Neural progenitor cell (in vitro differentiated cells): ENCODE measurements around the gene PREX1. TPM values are rescaled to one million over a fixed set of nuclear protein-coding genes. Genes with fewer than 3 reads are reported as not detected.

Experiments used
- DNase-seq: peaks from one replicate; pipeline ENCODE4 v3.0.0-alpha.2; 2016; ENCODE audit warnings: low spot score
- H2AFZ ChIP-seq: fragments of 200-600 bp; sonication (generic); replicated peaks from 2 replicates; pipeline ENCODE4 v1.6.1; 2016; ENCODE audit warnings: antibody characterized with exemption
- H3F3A ChIP-seq: fragments of 200-600 bp; sonication (generic); 2 replicates; pipeline ENCODE4 v1.6.1; 2016; ENCODE audit warnings: antibody characterized with exemption, low read depth
- H3K27ac ChIP-seq: fragments of 200-600 bp; sonication (generic); 2 replicates; pipeline ENCODE4 v1.5.1; 2016; ENCODE audit warnings: mild to moderate bottlenecking
- H3K27me3 ChIP-seq: fragments of 200-600 bp; sonication (generic); 2 replicates; pipeline ENCODE4 v1.6.1; 2016; ENCODE audit warnings: mild to moderate bottlenecking, moderate library complexity
- H3K36me3 ChIP-seq: fragments of 200-600 bp; sonication (generic); 2 replicates; pipeline ENCODE4 v1.5.1; 2016
- H3K4me1 ChIP-seq: fragments of 200-600 bp; sonication (generic); 2 replicates; pipeline ENCODE4 v1.6.1; 2016; ENCODE audit warnings: mixed run types
- H3K4me2 ChIP-seq: fragments of 200-600 bp; sonication (generic); 2 replicates; pipeline ENCODE4 v1.6.1; 2016
- H3K4me3 ChIP-seq: fragments of 200-600 bp; sonication (generic); 2 replicates; pipeline ENCODE4 v1.5.1; 2016
- H3K79me2 ChIP-seq: fragments of 200-600 bp; sonication (generic); 2 replicates; pipeline ENCODE4 v1.6.1; 2016; ENCODE audit warnings: low read depth
- H3K9ac ChIP-seq: fragments of 200-600 bp; sonication (generic); 2 replicates; pipeline ENCODE4 v1.6.1; 2016
- H3K9me3 ChIP-seq: fragments of 200-600 bp; sonication (generic); 2 replicates; pipeline ENCODE4 v1.5.1; 2016; ENCODE audit warnings: low read depth
- H4K20me1 ChIP-seq: fragments of 200-600 bp; sonication (generic); 2 replicates; pipeline ENCODE4 v1.6.1; 2016; ENCODE audit warnings: low read depth
- H3K27ac Mint-ChIP-seq: 3 replicates; pipeline ENCODE4 v1.8.0; 2021; ENCODE audit warnings: mixed read lengths
- H3K27me3 Mint-ChIP-seq: 2 replicates; pipeline ENCODE4 v1.8.0; 2022; ENCODE audit warnings: low read depth, mild to moderate bottlenecking, inconsistent platforms, moderate library complexity, mixed read lengths; ENCODE audit not compliant: insufficient read depth
- H3K36me3 Mint-ChIP-seq: 3 replicates; pipeline ENCODE4 v1.8.0; 2021; ENCODE audit warnings: mixed read lengths
- H3K4me1 Mint-ChIP-seq: 3 replicates; pipeline ENCODE4 v1.8.0; 2021; ENCODE audit warnings: mixed read lengths
- H3K4me3 Mint-ChIP-seq: 3 replicates; pipeline ENCODE4 v1.8.0; 2021; ENCODE audit warnings: mild to moderate bottlenecking, moderate library complexity, mixed read lengths
- H3K9me3 Mint-ChIP-seq: 3 replicates; pipeline ENCODE4 v1.8.0; 2020; ENCODE audit warnings: mixed read lengths
- EZH2 ChIP-seq: fragments of 200-600 bp; sonication (generic); IDR thresholded peaks from 2 replicates; pipeline ENCODE4 v1.6.1; 2017; ENCODE audit warnings: antibody characterized with exemption, mild to moderate bottlenecking, moderate library complexity
- EZH2phosphoT487 ChIP-seq: fragments of 200-600 bp; sonication (generic); IDR thresholded peaks from 2 replicates; pipeline ENCODE4 v1.6.1; 2017; ENCODE audit warnings: antibody characterized with exemption
- total RNA-seq: library from RNA; depleted of rRNA; stranded (reverse); fragments of >200 nt; gene quantifications from 2 replicates; pipeline ENCODE4 v1.2.3, GENCODE V29; 2015; ENCODE audit warnings: low replicate concordance
- TF ChIP-seq, protein P1 (sequence below): fragments of 200-600 bp; sonication (generic); IDR thresholded peaks from 2 replicates; pipeline ENCODE4 v1.5.1; 2017; ENCODE audit warnings: antibody characterized with exemption, mild to moderate bottlenecking

The PREX1 gene
- total RNA-seq, 1 donor from 2014 or later: 4.5 TPM

DNA sequence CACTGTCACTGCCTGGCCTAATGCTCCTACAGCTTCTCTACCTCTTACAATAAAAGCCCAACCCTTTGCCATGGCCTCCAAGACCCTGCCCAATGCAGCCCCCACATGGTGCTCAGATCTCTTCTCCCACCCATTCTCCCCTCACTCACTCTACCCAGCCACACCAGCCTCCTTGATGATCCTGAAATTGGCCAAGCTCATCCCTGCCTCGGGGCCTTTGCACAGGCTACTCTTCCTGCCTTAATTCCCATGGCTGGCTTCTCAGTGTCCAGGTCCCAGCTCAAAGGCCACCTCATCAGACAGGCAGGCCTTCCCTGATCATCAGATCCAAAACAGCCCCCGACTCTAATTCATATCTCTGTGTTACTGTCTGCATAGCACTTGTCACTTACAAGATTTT, 25.6 kb downstream of the PREX1 start:
- H4K20me1 ChIP-seq: peaks cover 19% of the 10 kb centered on the region
- no peaks in the 10 kb centered on the region for H3K9me3 ChIP-seq
- no peak for DNase-seq
- H3K27ac ChIP-seq: no peak overlapping the region
- no peak overlapping the region for H3K4me3 ChIP-seq
- no peak overlapping the region for H3K4me3 Mint-ChIP-seq
- H3K27me3 Mint-ChIP-seq: peaks cover 13% of the 10 kb centered on the region
- peaks cover 8% of the 10 kb centered on the region for H3F3A ChIP-seq
- H3K4me1 Mint-ChIP-seq: peaks cover 50% of the 10 kb centered on the region
- TF ChIP-seq, protein P1, sequence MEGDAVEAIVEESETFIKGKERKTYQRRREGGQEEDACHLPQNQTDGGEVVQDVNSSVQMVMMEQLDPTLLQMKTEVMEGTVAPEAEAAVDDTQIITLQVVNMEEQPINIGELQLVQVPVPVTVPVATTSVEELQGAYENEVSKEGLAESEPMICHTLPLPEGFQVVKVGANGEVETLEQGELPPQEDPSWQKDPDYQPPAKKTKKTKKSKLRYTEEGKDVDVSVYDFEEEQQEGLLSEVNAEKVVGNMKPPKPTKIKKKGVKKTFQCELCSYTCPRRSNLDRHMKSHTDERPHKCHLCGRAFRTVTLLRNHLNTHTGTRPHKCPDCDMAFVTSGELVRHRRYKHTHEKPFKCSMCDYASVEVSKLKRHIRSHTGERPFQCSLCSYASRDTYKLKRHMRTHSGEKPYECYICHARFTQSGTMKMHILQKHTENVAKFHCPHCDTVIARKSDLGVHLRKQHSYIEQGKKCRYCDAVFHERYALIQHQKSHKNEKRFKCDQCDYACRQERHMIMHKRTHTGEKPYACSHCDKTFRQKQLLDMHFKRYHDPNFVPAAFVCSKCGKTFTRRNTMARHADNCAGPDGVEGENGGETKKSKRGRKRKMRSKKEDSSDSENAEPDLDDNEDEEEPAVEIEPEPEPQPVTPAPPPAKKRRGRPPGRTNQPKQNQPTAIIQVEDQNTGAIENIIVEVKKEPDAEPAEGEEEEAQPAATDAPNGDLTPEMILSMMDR: no peak
- peaks cover 28% of the 10 kb centered on the region for H3K36me3 Mint-ChIP-seq
- H3K36me3 ChIP-seq: no peaks in the 10 kb centered on the region
- no peak overlapping the region for H3K9ac ChIP-seq
- H3K4me2 ChIP-seq: no peak overlapping the region
- H3K4me1 ChIP-seq: peaks cover 9% of the 10 kb centered on the region
- H2AFZ ChIP-seq: no peak overlapping the region
- H3K27me3 ChIP-seq: peaks cover 5% of the 10 kb centered on the region
- H3K27ac Mint-ChIP-seq: no peak overlapping the region
- H3K79me2 ChIP-seq: no peaks in the 10 kb centered on the region
- peaks cover 11% of the 10 kb centered on the region for H3K9me3 Mint-ChIP-seq

DNA sequence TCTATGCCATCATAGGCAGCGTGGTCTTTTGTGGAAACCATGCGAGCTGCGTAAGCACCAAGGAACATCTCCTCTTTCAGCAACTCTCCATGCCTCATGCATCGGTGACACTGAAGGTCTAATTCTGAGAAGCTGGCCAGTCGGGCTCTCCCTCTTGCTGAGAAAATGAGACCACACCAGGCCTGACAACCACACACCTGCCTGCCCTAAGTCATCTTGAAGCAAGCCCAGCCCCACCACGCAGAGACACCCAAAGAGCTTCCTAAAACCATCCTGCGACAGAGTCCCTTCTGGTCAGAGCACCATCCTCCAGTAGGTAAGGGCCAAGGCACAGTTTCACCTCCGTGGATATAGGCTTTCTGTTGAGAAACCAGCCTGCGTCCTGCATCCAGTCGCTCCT, 26.6 kb downstream of the PREX1 start:
- H4K20me1 ChIP-seq: peaks cover 23% of the 10 kb centered on the region
- peaks cover 5% of the 10 kb centered on the region for H3K27me3 ChIP-seq
- peaks cover 16% of the 10 kb centered on the region for H3K4me1 ChIP-seq
- TF ChIP-seq, protein P1: no peak
- TF ChIP-seq EZH2phosphoT487 (no peak), EZH2 (no peak)
- no peak for DNase-seq
- no peak overlapping the region for H3K4me3 ChIP-seq
- no peaks in the 10 kb centered on the region for H3K9me3 ChIP-seq
- peaks cover 58% of the 10 kb centered on the region for H3K4me1 Mint-ChIP-seq
- no peaks in the 10 kb centered on the region for H3K79me2 ChIP-seq
- H3K9me3 Mint-ChIP-seq: peaks cover 4% of the 10 kb centered on the region
- H3K36me3 ChIP-seq: no peaks in the 10 kb centered on the region
- no peak overlapping the region for H3K4me2 ChIP-seq
- H3K36me3 Mint-ChIP-seq: peaks cover 19% of the 10 kb centered on the region
- no peak overlapping the region for H3K27ac Mint-ChIP-seq
- no peak overlapping the region for H3K9ac ChIP-seq
- H3K27me3 Mint-ChIP-seq: peaks cover 13% of the 10 kb centered on the region
- H2AFZ ChIP-seq: no peak overlapping the region
- no peak overlapping the region for H3K27ac ChIP-seq
- H3F3A ChIP-seq: peaks cover 15% of the 10 kb centered on the region
- no peak overlapping the region for H3K4me3 Mint-ChIP-seq

DNA sequence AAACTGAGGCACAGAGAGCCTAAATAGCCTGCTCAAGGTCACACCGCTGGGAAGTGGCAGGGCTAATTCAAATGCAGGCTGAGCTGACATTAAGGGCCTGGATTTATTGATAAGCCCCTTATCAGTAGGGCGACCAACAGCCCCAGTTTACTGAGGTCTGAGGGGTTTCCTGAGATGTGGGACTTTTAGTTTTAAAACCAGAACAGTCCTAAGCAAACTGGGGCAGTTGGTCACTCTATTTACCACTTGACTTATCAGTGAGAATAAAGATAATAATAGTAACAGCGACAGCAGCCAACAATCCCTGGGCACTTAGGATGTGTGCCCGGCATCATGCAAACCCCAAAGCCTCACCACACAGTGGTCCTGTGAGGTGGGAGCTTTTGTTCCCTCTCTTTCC, 27.6 kb downstream of the PREX1 start:
- Histone ChIP-seq H3K4me2 (no peak overlapping the region), H4K20me1 (peaks cover 24% of the 10 kb centered on the region), H3K9ac (no peak overlapping the region), H3K27ac (no peak overlapping the region), H2AFZ (no peak overlapping the region), H3F3A (peaks cover 23% of the 10 kb centered on the region), H3K9me3 (no peaks in the 10 kb centered on the region), H3K36me3 (no peaks in the 10 kb centered on the region), H3K79me2 (no peaks in the 10 kb centered on the region), H3K27me3 (peaks cover 5% of the 10 kb centered on the region), H3K4me3 (no peak overlapping the region), H3K4me1 (peaks cover 24% of the 10 kb centered on the region)
- TF ChIP-seq EZH2phosphoT487 (no peak), EZH2 (no peak)
- TF ChIP-seq, protein P1: no peak
- H3K4me1 Mint-ChIP-seq: peaks cover 68% of the 10 kb centered on the region
- peak overlapping the region; percentile 30 for H3K4me3 Mint-ChIP-seq
- H3K9me3 Mint-ChIP-seq: peaks cover 4% of the 10 kb centered on the region
- no peak for DNase-seq
- peak overlapping the region; percentile 79 for H3K27ac Mint-ChIP-seq
- H3K27me3 Mint-ChIP-seq: peaks cover 11% of the 10 kb centered on the region
- H3K36me3 Mint-ChIP-seq: peaks cover 16% of the 10 kb centered on the region
